Chondrocyte (in vitro differentiated cells): ENCODE results near the gene MEOX1. TPM values are rescaled to one million over a fixed set of nuclear protein-coding genes. Genes with fewer than 3 reads are reported as not detected.

Experiments
- DNase-seq: peaks from one replicate; pipeline ENCODE4 v3.0.0; 2021; ENCODE audit warnings: mixed read lengths, low spot score
- H3K27ac Mint-ChIP-seq: one replicate; pipeline ENCODE4 v1.8.0; 2021; ENCODE audit warnings: mild to moderate bottlenecking, moderate library complexity, mixed read lengths; ENCODE audit not compliant: unreplicated experiment
- H3K27me3 Mint-ChIP-seq: 2 replicates; pipeline ENCODE4 v1.8.0; 2021; ENCODE audit warnings: low read depth, mixed read lengths
- H3K36me3 Mint-ChIP-seq: 2 replicates; pipeline ENCODE4 v1.8.0; 2021; ENCODE audit warnings: low read depth, mixed read lengths
- H3K4me1 Mint-ChIP-seq: 2 replicates; pipeline ENCODE4 v1.8.0; 2021; ENCODE audit warnings: low read depth, mild to moderate bottlenecking, mixed read lengths
- H3K4me3 Mint-ChIP-seq: one replicate; pipeline ENCODE4 v1.8.0; 2021; ENCODE audit warnings: mild to moderate bottlenecking, moderate library complexity, mixed read lengths; ENCODE audit not compliant: unreplicated experiment
- H3K9me3 Mint-ChIP-seq: 2 replicates; pipeline ENCODE4 v1.8.0; 2021; ENCODE audit warnings: low read depth, mixed read lengths
- total RNA-seq: library from RNA; stranded (reverse); gene quantifications from 3 replicates; pipeline ENCODE4 v1.2.1, GENCODE V29; 2021
- TF ChIP-seq, protein P1 (sequence below): fragments of 200-600 bp; sonication (generic); IDR thresholded peaks from 2 replicates; pipeline ENCODE4 v1.5.0; 2021; ENCODE audit warnings: antibody characterized with exemption, mild to moderate bottlenecking, moderate library complexity

Gene MEOX1
- total RNA-seq, 1 donor from 2014 or later = 0.07 TPM

DNA sequence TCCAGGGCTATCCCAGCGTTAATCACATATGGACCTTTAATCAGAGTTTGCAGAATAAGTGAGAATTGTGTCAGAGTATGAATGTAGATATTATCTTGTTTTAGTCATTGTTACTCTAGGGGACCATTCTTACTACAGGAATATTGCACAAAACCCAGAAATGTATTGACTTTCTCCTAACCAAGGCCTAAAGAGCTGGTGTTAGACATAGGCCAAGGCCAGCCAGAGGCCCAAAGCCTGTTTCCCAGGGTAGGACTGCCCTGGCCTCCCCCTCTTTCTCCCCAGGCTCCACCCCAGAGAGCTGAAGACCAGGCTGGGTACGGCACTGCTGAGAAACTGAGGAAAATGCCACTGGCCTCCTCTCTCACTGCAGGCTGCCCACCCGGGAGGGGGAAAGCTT is 41.9 kb upstream of the MEOX1 start:
- H3K4me1 Mint-ChIP-seq = peaks cover 16% of the 10 kb centered on the region
- H3K4me3 Mint-ChIP-seq = no peak overlapping the region
- no peak overlapping the region for H3K27ac Mint-ChIP-seq
- H3K36me3 Mint-ChIP-seq = no peaks in the 10 kb centered on the region
- DNase-seq = no peak
- H3K9me3 Mint-ChIP-seq = no peaks in the 10 kb centered on the region
- H3K27me3 Mint-ChIP-seq = peaks cover 2% of the 10 kb centered on the region
- TF ChIP-seq, protein P1, sequence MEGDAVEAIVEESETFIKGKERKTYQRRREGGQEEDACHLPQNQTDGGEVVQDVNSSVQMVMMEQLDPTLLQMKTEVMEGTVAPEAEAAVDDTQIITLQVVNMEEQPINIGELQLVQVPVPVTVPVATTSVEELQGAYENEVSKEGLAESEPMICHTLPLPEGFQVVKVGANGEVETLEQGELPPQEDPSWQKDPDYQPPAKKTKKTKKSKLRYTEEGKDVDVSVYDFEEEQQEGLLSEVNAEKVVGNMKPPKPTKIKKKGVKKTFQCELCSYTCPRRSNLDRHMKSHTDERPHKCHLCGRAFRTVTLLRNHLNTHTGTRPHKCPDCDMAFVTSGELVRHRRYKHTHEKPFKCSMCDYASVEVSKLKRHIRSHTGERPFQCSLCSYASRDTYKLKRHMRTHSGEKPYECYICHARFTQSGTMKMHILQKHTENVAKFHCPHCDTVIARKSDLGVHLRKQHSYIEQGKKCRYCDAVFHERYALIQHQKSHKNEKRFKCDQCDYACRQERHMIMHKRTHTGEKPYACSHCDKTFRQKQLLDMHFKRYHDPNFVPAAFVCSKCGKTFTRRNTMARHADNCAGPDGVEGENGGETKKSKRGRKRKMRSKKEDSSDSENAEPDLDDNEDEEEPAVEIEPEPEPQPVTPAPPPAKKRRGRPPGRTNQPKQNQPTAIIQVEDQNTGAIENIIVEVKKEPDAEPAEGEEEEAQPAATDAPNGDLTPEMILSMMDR = no peak

DNA sequence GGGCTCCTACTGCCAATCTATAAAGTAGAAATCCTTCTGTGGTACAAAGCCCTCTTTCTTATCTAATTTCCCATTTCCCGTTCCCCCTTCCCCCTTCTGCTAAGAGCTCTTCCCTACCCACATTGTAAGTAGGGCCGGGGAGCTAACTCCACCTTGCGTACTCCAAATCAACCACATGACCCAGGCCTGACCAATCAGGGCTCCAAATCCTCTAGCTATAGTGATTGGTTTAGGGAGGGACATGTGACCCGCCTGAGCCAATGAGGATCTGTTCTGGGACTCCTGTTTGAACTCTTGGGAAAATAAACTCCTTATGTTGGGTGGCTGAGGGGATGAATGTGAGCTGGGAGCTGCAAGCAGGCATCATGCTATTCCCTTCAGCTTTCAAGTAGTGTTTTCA is 40.9 kb upstream of the MEOX1 start:
- H3K36me3 Mint-ChIP-seq = no peaks in the 10 kb centered on the region
- H3K9me3 Mint-ChIP-seq = no peaks in the 10 kb centered on the region
- H3K27ac Mint-ChIP-seq = no peak overlapping the region
- no peaks in the 10 kb centered on the region for H3K27me3 Mint-ChIP-seq
- DNase-seq = no peak
- H3K4me1 Mint-ChIP-seq = peaks cover 17% of the 10 kb centered on the region
- TF ChIP-seq, protein P1 = no peak
- H3K4me3 Mint-ChIP-seq = no peak overlapping the region

DNA sequence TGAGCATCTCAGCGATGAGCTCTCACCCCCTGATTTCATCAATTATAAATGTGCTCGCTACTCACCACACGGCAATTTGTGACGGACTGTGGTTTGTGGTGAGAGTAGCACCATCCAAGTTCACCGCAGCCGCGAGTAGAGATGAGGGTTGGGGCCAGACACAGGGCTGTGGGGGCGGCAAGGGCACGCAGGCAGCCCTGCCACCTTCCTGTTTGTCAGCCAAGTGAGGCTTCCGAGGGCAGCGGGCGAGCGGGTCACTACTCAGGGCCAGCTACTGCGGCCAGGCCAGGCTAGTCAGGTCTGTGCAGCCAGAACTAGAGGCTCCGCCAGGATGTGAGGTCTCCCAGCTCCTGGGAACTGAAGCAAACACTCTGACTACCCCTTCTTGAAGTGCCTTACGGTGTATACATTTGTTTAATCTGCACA is 39.6 kb upstream of the MEOX1 start:
- no peaks in the 10 kb centered on the region for H3K27me3 Mint-ChIP-seq
- TF ChIP-seq, protein P1 = no peak
- no peak overlapping the region for H3K27ac Mint-ChIP-seq
- H3K9me3 Mint-ChIP-seq = no peaks in the 10 kb centered on the region
- H3K4me1 Mint-ChIP-seq = peaks cover 28% of the 10 kb centered on the region
- no peaks in the 10 kb centered on the region for H3K36me3 Mint-ChIP-seq
- no peak overlapping the region for H3K4me3 Mint-ChIP-seq
- DNase-seq = no peak

DNA sequence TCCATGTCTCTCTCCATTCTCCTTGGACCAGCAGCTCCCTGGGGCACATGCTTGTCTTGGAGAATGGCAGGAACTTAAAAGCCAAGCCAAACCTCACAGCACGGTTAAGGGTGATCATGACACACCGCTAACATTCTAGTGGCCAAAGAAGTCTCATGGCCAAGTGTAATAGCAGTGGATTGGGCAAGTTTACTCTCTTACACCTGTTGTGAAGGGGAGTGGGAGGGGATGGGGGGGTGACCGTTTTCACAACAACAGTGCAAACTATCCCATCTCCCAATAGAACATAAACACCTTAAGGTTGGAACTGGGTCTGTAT is 37.7 kb upstream of the MEOX1 start:
- no peaks in the 10 kb centered on the region for H3K9me3 Mint-ChIP-seq
- no peak overlapping the region for H3K4me3 Mint-ChIP-seq
- no peaks in the 10 kb centered on the region for H3K27me3 Mint-ChIP-seq
- H3K27ac Mint-ChIP-seq = no peak overlapping the region
- no peak for DNase-seq
- TF ChIP-seq, protein P1 = no peak
- peaks cover 40% of the 10 kb centered on the region for H3K4me1 Mint-ChIP-seq
- H3K36me3 Mint-ChIP-seq = no peaks in the 10 kb centered on the region

DNA sequence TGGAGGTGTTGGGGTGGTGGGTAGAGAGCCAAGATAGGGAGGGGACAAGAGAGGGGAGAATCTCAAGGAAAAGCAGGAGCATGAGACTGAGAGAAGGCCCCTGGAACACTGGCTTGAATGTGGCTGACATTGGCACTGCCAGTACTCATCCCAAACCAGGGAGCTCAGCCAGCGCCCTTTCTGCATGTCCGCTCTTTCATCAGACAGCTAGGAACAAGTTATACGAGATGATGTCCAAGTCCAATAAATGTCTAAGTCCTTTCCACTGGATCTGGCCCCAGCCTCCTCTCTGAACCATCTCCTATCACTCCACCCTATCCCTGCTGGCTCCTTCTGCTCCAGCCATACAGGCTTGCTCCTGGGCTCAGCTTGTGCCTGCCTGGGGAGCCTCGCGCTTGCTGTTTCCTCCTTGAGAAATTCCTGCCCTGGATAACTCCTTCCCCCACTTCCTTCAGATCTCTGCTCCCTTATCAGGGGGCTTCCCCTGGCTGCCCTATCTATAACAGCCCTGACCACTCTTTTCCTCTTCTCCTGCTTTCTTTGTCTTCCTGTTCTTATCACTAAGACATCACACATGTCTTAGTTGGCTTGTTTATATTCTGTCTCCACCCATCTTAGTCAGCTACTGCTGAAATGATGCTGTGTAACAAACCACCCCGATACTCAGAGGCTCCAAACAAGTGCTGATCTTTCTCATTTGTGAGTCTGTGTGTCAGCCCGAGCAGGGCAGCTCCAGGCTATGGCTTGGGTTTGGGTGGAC is 37.1 kb upstream of the MEOX1 start:
- H3K4me3 Mint-ChIP-seq = no peak overlapping the region
- H3K4me1 Mint-ChIP-seq = peaks cover 42% of the 10 kb centered on the region
- no peaks in the 10 kb centered on the region for H3K27me3 Mint-ChIP-seq
- no peak overlapping the region for H3K27ac Mint-ChIP-seq
- no peaks in the 10 kb centered on the region for H3K36me3 Mint-ChIP-seq
- TF ChIP-seq, protein P1 = no peak
- H3K9me3 Mint-ChIP-seq = no peaks in the 10 kb centered on the region
- DNase-seq = no peak
